HCT116 (cell line): ENCODE data around the gene CDK5RAP2. TPM values are rescaled to one million over a fixed set of nuclear protein-coding genes. Genes with fewer than 3 reads are reported as not detected.

ENCODE experiments used
- ATAC-seq: fragments of 200-7000 bp; cut with Tn5 transposase; 2 replicates; pipeline ENCODE4 v1.9.1; 2020; ENCODE audit warnings: mild to moderate bottlenecking, moderate library complexity
- BruUV-seq: library from RNA; stranded (reverse); fragments of 400-500 nt; replicated peaks from 2 replicates; lab custom pipeline; 2021; lab: Mats Ljungman, UMichigan
- CTCF ChIA-PET: fragments of 300-600 bp; sonication (Branson Sonifier 250); formaldehyde crosslinking; loops from one replicate; lab custom pipeline; 2021; ENCODE audit warnings: antibody characterized with exemption; lab: Charles Lee
- POLR2A ChIA-PET: fragments of 300-600, 350-600 bp; sonication (Branson Sonifier 250); formaldehyde crosslinking; loops from one replicate; lab custom pipeline; 2021; ENCODE audit warnings: antibody characterized with exemption; lab: Charles Lee
- RAD21 ChIA-PET, 2 experiments: fragments of 300-600 bp; sonication (Branson Sonifier 250); formaldehyde crosslinking; loops; one replicate each; lab custom pipeline; 2023; ENCODE audit warnings: low total read pairs in 2 of 2; ENCODE audit not compliant: uncharacterized antibody in 2 of 2, unreplicated experiment in 2 of 2, low non-redundant PET in 1 of 2; lab: Charles Lee
- DNase-seq: peaks from one replicate; pipeline ENCODE4 v3.0.0-alpha.2; 2010; ENCODE audit warnings: low read depth, low spot score
- H2AFZ ChIP-seq: fragments of 200-600 bp; shearing (Covaris generic), sonication (generic); 2 replicates; pipeline ENCODE4 v1.6.1; 2017; ENCODE audit warnings: low read depth, mixed run types, mixed read lengths, antibody characterized with exemption, low read length; ENCODE audit not compliant: poor library complexity, severe bottlenecking
- H3K27ac ChIP-seq: 2 replicates; pipeline ENCODE4 v1.5.1; 2012; ENCODE audit warnings: low read depth, low read length
- H3K27me3 ChIP-seq: fragments of 200-600 bp; sonication (generic); 2 replicates; pipeline ENCODE4 v1.6.1; 2016; ENCODE audit warnings: mixed run types, low read length, mixed read lengths; ENCODE audit not compliant: insufficient read depth
- H3K36me3 ChIP-seq, 2 experiments: fragments of 200-500 bp in 1 of 2; fragments of 200-600 bp in 1 of 2; sonication (Bioruptor generic) in 1 of 2; sonication (generic) in 1 of 2; 2 replicates each; pipeline versions ENCODE4 v1.5.1 to v1.6.1; 2014 to 2016; ENCODE audit warnings: low read length in 2 of 2, inconsistent platforms in 1 of 2, mixed read lengths in 1 of 2, mixed run types in 1 of 2; ENCODE audit not compliant: insufficient read depth in 2 of 2, control insufficient read depth in 1 of 2
- H3K4me1 ChIP-seq, 2 experiments: fragments of 200-600 bp in 1 of 2; sonication (generic) in 1 of 2; 2 replicates each; pipeline versions ENCODE4 v1.5.1 to v1.6.1; 2012 to 2017; ENCODE audit warnings: low read length in 2 of 2, inconsistent platforms in 1 of 2, mild to moderate bottlenecking in 1 of 2, mixed read lengths in 1 of 2, mixed run types in 1 of 2, moderate library complexity in 1 of 2; ENCODE audit not compliant: insufficient read depth in 2 of 2, control insufficient read depth in 1 of 2
- H3K4me2 ChIP-seq: fragments of 200-600 bp; sonication (generic); 2 replicates; pipeline ENCODE4 v1.6.1; 2017; ENCODE audit warnings: mixed run types, low read length, mixed read lengths
- H3K4me3 ChIP-seq, 2 experiments: fragments of 200-600 bp in 1 of 2; sonication (generic) in 1 of 2; replicated peaks in 1 of 2; 2 replicates each; pipeline ENCODE4 v1.5.1; 2011 to 2016; ENCODE audit warnings: low read length in 2 of 2, control low read depth in 1 of 2, low read depth in 1 of 2, mild to moderate bottlenecking in 1 of 2, mixed read lengths in 1 of 2, mixed run types in 1 of 2
- H3K79me2 ChIP-seq: fragments of 200-600 bp; sonication (generic); 2 replicates; pipeline ENCODE4 v1.6.1; 2017; ENCODE audit warnings: mild to moderate bottlenecking, mixed run types, low read length, moderate library complexity, mixed read lengths; ENCODE audit not compliant: insufficient read depth
- H3K9ac ChIP-seq: fragments of 200-600 bp; sonication (generic); 2 replicates; pipeline ENCODE4 v1.6.1; 2016; ENCODE audit warnings: low read length, mixed read lengths
- H3K9me2 ChIP-seq: fragments of 200-600 bp; sonication (generic), shearing (Covaris generic); 2 replicates; pipeline ENCODE4 v1.6.1; 2017; ENCODE audit warnings: mixed run types, mild to moderate bottlenecking, moderate library complexity; ENCODE audit not compliant: insufficient read depth
- H3K9me3 ChIP-seq, 2 experiments: fragments of 200-500 bp in 1 of 2; fragments of 200-600 bp in 1 of 2; sonication (Bioruptor generic) in 1 of 2; sonication (generic) in 1 of 2; 2 replicates each; pipeline ENCODE4 v1.6.1; 2014 to 2017; ENCODE audit warnings: low read length in 2 of 2, mixed read lengths in 2 of 2, inconsistent platforms in 1 of 2, low read depth in 1 of 2, mild to moderate bottlenecking in 1 of 2, mixed run types in 1 of 2, moderate library complexity in 1 of 2; ENCODE audit not compliant: control insufficient read depth in 1 of 2, insufficient read depth in 1 of 2
- H4K20me1 ChIP-seq: fragments of 200-600 bp; sonication (generic), shearing (Covaris generic); 2 replicates; pipeline ENCODE4 v1.6.1; 2017; ENCODE audit warnings: mixed run types, mild to moderate bottlenecking, moderate library complexity; ENCODE audit not compliant: insufficient read depth
- RAD21 ChIP-seq: IDR thresholded peaks from 2 replicates; pipeline ENCODE4 v1.6.1; 2012; ENCODE audit warnings: low read depth, mild to moderate bottlenecking
- SIN3A ChIP-seq: IDR thresholded peaks from 2 replicates; pipeline ENCODE4 v1.6.1; 2012; ENCODE audit warnings: low read depth
- intact Hi-C: fragments of 100-400 bp; cut with micrococcal nuclease; formaldehyde crosslinking; loops from 2 replicates; pipeline ENCODE4 v1.10.0; 2022
- total RNA-seq: library from RNA; stranded (reverse); gene quantifications from one replicate; pipeline ENCODE4 v1.2.1, GENCODE V29; 2021; ENCODE audit not compliant: unreplicated experiment
- TF ChIP-seq, protein P1 (sequence below), 3 experiments: fragments of 200-600 bp in 1 of 3; sonication (generic) in 1 of 3; IDR thresholded peaks in 2 of 3; conservative IDR thresholded peaks in 1 of 3; 2 replicates each; pipeline ENCODE4 v1.5.1; 2012 to 2017; ENCODE audit warnings: low read depth in 2 of 3, low read length in 2 of 3, antibody characterized with exemption in 1 of 3, borderline replicate concordance in 1 of 3, control low read depth in 1 of 3, mild to moderate bottlenecking in 1 of 3, mixed read lengths in 1 of 3, mixed run types in 1 of 3, moderate library complexity in 1 of 3; ENCODE audit not compliant: insufficient read depth in 1 of 3

The CDK5RAP2 gene
- total RNA-seq, 1 experiment from 2014 or later = 56.2 TPM

DNA sequence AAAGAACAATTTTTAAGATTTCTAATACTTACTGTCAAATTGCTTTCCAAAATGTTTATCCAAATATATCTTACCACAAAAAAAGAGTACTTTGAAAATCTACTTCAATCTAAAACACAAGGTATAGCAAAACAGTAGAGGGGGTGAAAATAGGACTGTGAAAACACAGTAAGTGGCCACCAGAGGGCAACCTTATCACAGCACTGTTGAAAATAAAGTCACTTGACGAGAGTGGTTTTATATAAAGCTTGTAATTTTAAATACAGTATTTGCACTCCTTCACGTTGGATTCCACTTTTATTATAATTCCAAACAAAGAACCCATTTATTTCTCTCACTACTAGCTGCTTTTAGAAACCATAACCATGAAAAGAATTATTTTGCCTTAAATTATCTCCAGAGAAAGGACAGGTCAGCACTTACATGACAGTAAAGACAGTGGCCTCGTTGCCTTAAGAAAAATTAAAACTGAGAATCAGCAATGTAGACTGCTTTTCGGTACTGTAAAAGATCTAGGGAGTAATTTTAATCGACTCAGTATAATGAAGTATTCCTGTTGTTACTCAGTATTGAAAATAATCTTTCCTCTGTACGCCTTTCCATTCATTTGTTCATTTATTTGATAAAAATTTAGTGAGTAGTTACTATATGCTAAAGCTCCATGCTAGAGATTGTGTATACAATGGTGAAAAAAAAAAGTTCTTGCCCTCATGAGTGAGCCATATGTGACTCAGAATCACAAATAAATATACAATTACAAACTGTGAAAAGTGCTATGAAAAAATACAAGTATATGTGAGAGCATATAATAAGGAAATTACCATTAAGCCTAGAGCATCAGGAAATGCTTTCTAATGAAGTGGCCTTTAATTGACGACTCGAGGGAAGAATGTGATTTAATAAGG is 40.0 kb upstream of the CDK5RAP2 start:
- POLR2A ChIA-PET = no interaction called here
- Histone ChIP-seq H3K4me1 (peaks cover under 1 to 6% of the 10 kb centered on the region in 2 experiments; a peak in 3 of 4 replicates), H2AFZ (peak overlapping the region; percentile 67), H3K9me3 (no peaks in the 10 kb centered on the region), H3K27ac (no peak overlapping the region), H3K36me3 (no peaks in the 10 kb centered on the region), H3K4me2 (no peak overlapping the region), H3K9ac (no peak overlapping the region), H4K20me1 (no peaks in the 10 kb centered on the region), H3K27me3 (no peaks in the 10 kb centered on the region), H3K4me3 (no peak overlapping the region), H3K9me2 (no peaks in the 10 kb centered on the region), H3K79me2 (no peaks in the 10 kb centered on the region)
- CTCF ChIA-PET = interaction anchor here (0.6 to 1.4 kb wide), 15 partner anchors 8 to 442 kb away, joined by 3 to 10 read pairs (median 3); no protein-coding TSS in a partner anchor
- TF ChIP-seq SIN3A (no peak), RAD21 (peak; percentile 78)
- TF ChIP-seq, protein P1, sequence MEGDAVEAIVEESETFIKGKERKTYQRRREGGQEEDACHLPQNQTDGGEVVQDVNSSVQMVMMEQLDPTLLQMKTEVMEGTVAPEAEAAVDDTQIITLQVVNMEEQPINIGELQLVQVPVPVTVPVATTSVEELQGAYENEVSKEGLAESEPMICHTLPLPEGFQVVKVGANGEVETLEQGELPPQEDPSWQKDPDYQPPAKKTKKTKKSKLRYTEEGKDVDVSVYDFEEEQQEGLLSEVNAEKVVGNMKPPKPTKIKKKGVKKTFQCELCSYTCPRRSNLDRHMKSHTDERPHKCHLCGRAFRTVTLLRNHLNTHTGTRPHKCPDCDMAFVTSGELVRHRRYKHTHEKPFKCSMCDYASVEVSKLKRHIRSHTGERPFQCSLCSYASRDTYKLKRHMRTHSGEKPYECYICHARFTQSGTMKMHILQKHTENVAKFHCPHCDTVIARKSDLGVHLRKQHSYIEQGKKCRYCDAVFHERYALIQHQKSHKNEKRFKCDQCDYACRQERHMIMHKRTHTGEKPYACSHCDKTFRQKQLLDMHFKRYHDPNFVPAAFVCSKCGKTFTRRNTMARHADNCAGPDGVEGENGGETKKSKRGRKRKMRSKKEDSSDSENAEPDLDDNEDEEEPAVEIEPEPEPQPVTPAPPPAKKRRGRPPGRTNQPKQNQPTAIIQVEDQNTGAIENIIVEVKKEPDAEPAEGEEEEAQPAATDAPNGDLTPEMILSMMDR (IDR thresholded peaks at IDR 0.05 in 2 of 3, conservative IDR thresholded peaks at IDR 0.05 in 1 of 3; ENCODE audit: borderline replicate concordance in 1 of 3, insufficient read depth in 1 of 3, low read depth in 2 of 3, low read length in 2 of 3) = peak; percentile 67 to 92 (median 78)
- DNase-seq (peak; percentile 47), ATAC-seq (peak; percentile 94)
- BruUV-seq = no TSS peak
- intact Hi-C loops = loop anchor here (2.0 to 10.0 kb wide), 3 partner anchors 122 to 435 kb away; partner anchors contain the start of gene C5
- RAD21 ChIA-PET = no interaction called here
